ENCODE results near the gene MAS1. TPM values are rescaled to one million over a fixed set of nuclear protein-coding genes. Genes with fewer than 3 reads are reported as not detected.

Gene MAS1
- total and polyA plus RNA-seq, 9 of the 15 experiments (the other 6 are each of a cell fraction or from before 2014, with no cell fraction given), result not detected

DNA sequence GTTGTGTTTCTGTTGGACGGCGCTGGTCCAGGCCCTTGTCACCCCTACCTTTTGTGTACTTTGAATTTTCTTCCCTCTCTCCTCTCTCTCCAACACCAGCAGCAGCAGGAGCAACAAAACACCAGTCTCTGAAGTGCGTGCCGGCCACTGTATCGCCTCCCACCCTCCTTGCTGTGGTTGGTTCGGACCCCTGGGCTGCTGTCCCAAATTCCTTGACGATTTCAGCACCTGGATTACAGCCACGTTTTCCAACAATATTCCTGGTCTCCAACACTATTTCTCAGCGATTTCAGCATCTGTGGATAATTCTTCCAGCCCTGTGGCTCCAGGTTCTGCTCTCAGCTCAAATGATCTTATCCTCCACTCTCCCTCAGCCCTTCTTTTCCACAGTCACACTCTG is 11.8 kb downstream of the MAS1 start:
- no peaks in the 10 kb centered on the region for H3K9me3 ChIP-seq (replicated peaks; ENCODE audit: control insufficient read depth, insufficient read depth, low read depth, low read length)
- no peak overlapping the region for H2AFZ ChIP-seq (ENCODE audit: low read depth, low read length)
- H3K4me3 ChIP-seq, result no peak overlapping the region
- FAIRE-seq, result no peak
- peaks cover 66 to 76% of the 10 kb centered on the region in 2 experiments for H3K27me3 ChIP-seq (ENCODE audit: control insufficient read depth in 2 of 2, insufficient read depth in 2 of 2, low read length in 2 of 2)
- POLR2A ChIA-PET, result interaction anchor here (0.7 to 1.3 kb wide), 3 partner anchors 11 to 114 kb away, joined by 3 to 5 read pairs (median 5); no protein-coding TSS in a partner anchor
- H3K4me1 ChIP-seq (replicated peaks in 1 of 2; ENCODE audit: control insufficient read depth in 2 of 2, insufficient read depth in 2 of 2, low read length in 2 of 2), result no peaks in the 10 kb centered on the region
- in situ Hi-C loops (cut with MboI) (no loop called here), intact Hi-C loops (cut with micrococcal nuclease) (no loop called here)
- TF ChIP-seq, protein P1, sequence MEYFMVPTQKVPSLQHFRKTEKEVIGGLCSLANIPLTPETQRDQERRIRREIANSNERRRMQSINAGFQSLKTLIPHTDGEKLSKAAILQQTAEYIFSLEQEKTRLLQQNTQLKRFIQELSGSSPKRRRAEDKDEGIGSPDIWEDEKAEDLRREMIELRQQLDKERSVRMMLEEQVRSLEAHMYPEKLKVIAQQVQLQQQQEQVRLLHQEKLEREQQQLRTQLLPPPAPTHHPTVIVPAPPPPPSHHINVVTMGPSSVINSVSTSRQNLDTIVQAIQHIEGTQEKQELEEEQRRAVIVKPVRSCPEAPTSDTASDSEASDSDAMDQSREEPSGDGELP (CRISPR knock-in tag; IDR thresholded peaks at IDR 0.05; ENCODE audit: borderline replicate concordance), result no peak
- no peak for TF ChIP-seq SMARCC2 (IDR thresholded peaks at IDR 0.05; ENCODE audit: low read depth)
- H4K20me1 ChIP-seq (replicated peaks; ENCODE audit: control insufficient read depth, insufficient read depth, low read length), result no peaks in the 10 kb centered on the region
- no peak overlapping the region for H3K4me2 ChIP-seq (ENCODE audit: insufficient read depth, low read length)
- H3K9ac ChIP-seq (ENCODE audit: insufficient read depth in 1 of 2, low read depth in 2 of 2, low read length in 2 of 2), result no peak overlapping the region
- no peak for DNase-seq (ENCODE audit: extremely low read depth in 1 of 4, low spot score in 3 of 4)
- H3K9me1 ChIP-seq (ENCODE audit: control insufficient read depth, insufficient read depth, low read length), result no peaks in the 10 kb centered on the region
- BruUV-seq (replicated peaks), result no TSS peak
- CTCF ChIA-PET (ENCODE audit: low intra/inter-chr PET ratio), result no interaction called here
- no peaks in the 10 kb centered on the region for H3K36me3 ChIP-seq (ENCODE audit: control insufficient read depth, insufficient read depth, low read length)
- H3K79me2 ChIP-seq (ENCODE audit: control insufficient read depth, insufficient read depth, low read length), result no peaks in the 10 kb centered on the region
- ATAC-seq, result no peak
- 0% methylated on average over 9 of the region's 9 CpGs for whole genome bisulfite sequencing (ENCODE audit: insufficient coverage, low coverage, missing lambda C conversion rate)
- no peak overlapping the region for H3K27ac ChIP-seq (ENCODE audit: extremely low read depth, low read depth, low read length)

DNA sequence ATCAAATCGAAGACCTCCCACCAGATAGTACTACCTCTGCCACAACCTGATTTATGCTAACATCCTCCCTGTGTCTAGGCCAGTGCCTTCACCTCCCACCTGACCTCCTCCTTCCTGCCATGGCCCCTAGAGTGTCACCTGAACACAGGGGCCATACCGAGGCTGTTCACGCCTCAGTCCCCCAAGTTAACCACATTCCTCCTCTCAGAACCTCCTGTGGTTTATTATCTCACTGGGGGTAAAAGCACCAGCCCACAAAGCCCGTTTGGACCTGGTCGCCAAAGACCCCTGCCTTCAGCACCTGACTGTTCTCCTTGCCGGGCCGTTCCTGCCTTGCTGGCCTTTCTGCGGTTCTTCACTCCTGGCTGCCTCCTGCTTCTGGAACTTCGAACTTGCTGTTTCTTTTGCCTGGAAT is 13.7 kb downstream of the MAS1 start:
- intact Hi-C loops (cut with micrococcal nuclease), result no loop called here
- FAIRE-seq (no peak), ATAC-seq (no peak), DNase-seq (ENCODE audit: extremely low read depth in 1 of 4, low spot score in 3 of 4) (no peak)
- WGBS (ENCODE audit: insufficient coverage, low coverage, missing lambda C conversion rate), result 0% methylated on average over 9 of the region's 9 CpGs
- Histone ChIP-seq H3K36me3 (ENCODE audit: control insufficient read depth, insufficient read depth, low read length) (no peaks in the 10 kb centered on the region), H3K27me3 (ENCODE audit: control insufficient read depth in 2 of 2, insufficient read depth in 2 of 2, low read length in 2 of 2) (peaks cover 81% of the 10 kb centered on the region in 2 experiments), H3K4me2 (ENCODE audit: insufficient read depth, low read length) (no peak overlapping the region), H3K79me2 (ENCODE audit: control insufficient read depth, insufficient read depth, low read length) (no peaks in the 10 kb centered on the region), H3K4me3 (no peak overlapping the region), H3K27ac (ENCODE audit: extremely low read depth, low read depth, low read length) (no peak overlapping the region), H3K9me1 (ENCODE audit: control insufficient read depth, insufficient read depth, low read length) (no peaks in the 10 kb centered on the region), H4K20me1 (replicated peaks; ENCODE audit: control insufficient read depth, insufficient read depth, low read length) (no peaks in the 10 kb centered on the region), H3K4me1 (replicated peaks in 1 of 2; ENCODE audit: control insufficient read depth in 2 of 2, insufficient read depth in 2 of 2, low read length in 2 of 2) (no peaks in the 10 kb centered on the region), H2AFZ (ENCODE audit: low read depth, low read length) (no peak overlapping the region), H3K9me3 (replicated peaks; ENCODE audit: control insufficient read depth, insufficient read depth, low read depth, low read length) (no peaks in the 10 kb centered on the region), H3K9ac (ENCODE audit: insufficient read depth in 1 of 2, low read depth in 2 of 2, low read length in 2 of 2) (no peak overlapping the region)
- in situ Hi-C loops (cut with MboI), result no loop called here
- ChIA-PET CTCF (ENCODE audit: low intra/inter-chr PET ratio) (no interaction called here), POLR2A (interaction anchor here (0.6 kb wide), 1 partner anchor 189 kb away, joined by 3 read pairs; no protein-coding TSS in a partner anchor)
- BruUV-seq (replicated peaks), result no TSS peak
- TF ChIP-seq, protein P2, sequence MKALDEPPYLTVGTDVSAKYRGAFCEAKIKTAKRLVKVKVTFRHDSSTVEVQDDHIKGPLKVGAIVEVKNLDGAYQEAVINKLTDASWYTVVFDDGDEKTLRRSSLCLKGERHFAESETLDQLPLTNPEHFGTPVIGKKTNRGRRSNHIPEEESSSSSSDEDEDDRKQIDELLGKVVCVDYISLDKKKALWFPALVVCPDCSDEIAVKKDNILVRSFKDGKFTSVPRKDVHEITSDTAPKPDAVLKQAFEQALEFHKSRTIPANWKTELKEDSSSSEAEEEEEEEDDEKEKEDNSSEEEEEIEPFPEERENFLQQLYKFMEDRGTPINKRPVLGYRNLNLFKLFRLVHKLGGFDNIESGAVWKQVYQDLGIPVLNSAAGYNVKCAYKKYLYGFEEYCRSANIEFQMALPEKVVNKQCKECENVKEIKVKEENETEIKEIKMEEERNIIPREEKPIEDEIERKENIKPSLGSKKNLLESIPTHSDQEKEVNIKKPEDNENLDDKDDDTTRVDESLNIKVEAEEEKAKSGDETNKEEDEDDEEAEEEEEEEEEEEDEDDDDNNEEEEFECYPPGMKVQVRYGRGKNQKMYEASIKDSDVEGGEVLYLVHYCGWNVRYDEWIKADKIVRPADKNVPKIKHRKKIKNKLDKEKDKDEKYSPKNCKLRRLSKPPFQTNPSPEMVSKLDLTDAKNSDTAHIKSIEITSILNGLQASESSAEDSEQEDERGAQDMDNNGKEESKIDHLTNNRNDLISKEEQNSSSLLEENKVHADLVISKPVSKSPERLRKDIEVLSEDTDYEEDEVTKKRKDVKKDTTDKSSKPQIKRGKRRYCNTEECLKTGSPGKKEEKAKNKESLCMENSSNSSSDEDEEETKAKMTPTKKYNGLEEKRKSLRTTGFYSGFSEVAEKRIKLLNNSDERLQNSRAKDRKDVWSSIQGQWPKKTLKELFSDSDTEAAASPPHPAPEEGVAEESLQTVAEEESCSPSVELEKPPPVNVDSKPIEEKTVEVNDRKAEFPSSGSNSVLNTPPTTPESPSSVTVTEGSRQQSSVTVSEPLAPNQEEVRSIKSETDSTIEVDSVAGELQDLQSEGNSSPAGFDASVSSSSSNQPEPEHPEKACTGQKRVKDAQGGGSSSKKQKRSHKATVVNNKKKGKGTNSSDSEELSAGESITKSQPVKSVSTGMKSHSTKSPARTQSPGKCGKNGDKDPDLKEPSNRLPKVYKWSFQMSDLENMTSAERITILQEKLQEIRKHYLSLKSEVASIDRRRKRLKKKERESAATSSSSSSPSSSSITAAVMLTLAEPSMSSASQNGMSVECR (CRISPR knock-in tag; IDR thresholded peaks at IDR 0.05), result no peak
- TF ChIP-seq SIN3A (IDR thresholded peaks at IDR 0.05; ENCODE audit: borderline replicate concordance in 2 of 2, control insufficient read depth in 1 of 2, low read depth in 2 of 2, low read length in 2 of 2), result no peak
- no peak for TF ChIP-seq HSF4 (CRISPR knock-in tag; IDR thresholded peaks at IDR 0.05; ENCODE audit: borderline replicate concordance)
- TF ChIP-seq, protein P3, sequence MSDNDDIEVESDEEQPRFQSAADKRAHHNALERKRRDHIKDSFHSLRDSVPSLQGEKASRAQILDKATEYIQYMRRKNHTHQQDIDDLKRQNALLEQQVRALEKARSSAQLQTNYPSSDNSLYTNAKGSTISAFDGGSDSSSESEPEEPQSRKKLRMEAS (CRISPR knock-in tag; IDR thresholded peaks at IDR 0.05), result no peak
- no peak for TF ChIP-seq MCM7 (IDR thresholded peaks at IDR 0.05)
- TF ChIP-seq SNIP1 (IDR thresholded peaks at IDR 0.05; ENCODE audit: low read depth), result no peak
- TF ChIP-seq U2AF2 (optimal IDR thresholded peaks at IDR 0.05; ENCODE audit: low read depth, low read length), result no peak
- no peak for TF ChIP-seq ZNF766 (CRISPR knock-in tag; conservative IDR thresholded peaks at IDR 0.05)
- TF ChIP-seq NFXL1 (CRISPR knock-in tag; IDR thresholded peaks at IDR 0.05), result no peak

Measured in K562 (cell line).